ENCODE data around the gene FAM111B. TPM values are rescaled to one million over a fixed set of nuclear protein-coding genes. Genes with fewer than 3 reads are reported as not detected.
A peak's percentile ranks its signal among the peaks of the same experiment; 100 is the strongest.
"Not testable (repeated sequence)": the region's sequence is repeated elsewhere in the genome, so short reads cannot be mapped to it uniquely, and the experiment has no call there.

The FAM111B gene
- total and polyA plus RNA-seq, 11 donors = 0.18 to 4.8 (median 0.41) TPM; not detected in 4

DNA sequence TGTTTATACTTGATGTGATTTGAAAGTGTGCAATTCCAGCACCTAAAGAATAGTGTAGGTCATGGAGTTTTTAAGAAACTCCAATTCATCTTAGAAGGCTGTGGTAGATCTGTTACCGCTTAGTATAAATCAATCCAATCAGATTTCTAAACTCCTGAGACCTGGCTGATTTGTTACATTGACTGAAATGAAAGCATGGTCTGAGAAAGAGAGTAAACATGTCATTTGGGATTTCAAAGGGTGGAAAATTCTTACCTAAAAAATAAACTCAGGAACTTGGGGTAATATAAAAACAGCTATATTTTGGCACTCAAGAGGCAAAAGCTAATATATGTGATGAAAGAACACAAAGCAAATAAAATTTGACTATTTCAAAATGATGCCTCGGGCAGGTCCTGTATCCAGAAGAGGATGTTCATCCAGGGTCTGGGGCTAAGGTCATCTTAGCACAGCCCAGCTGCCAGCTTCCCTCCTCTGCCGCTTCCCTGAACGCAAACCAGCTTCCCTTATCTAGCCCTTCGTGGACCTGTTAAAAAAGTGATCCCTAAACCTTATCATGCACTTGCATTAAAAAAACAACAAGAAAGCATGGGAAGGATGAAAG is 11.0 kb upstream of the FAM111B start:
- intact Hi-C loops (cut with DNase I) = loop anchor here in 7 of 10 donors (2.0 to 10.0 kb wide), 4 partner anchors 41 to 61 kb away; no protein-coding TSS in a partner anchor
- not testable (repeated sequence) for H3K4me3 ChIP-seq, H3K9me3 ChIP-seq, ATAC-seq, H3K27ac ChIP-seq, DNase-seq, H3K4me1 ChIP-seq, H3K36me3 ChIP-seq
- WGBS, 4 donors = 53 to 56% (median 55%) methylated on average over 5 of the region's 5 CpGs
- peaks cover 0 to 31% (median 2%) of the 10 kb centered on the region in 9 donors for H3K27me3 ChIP-seq

DNA sequence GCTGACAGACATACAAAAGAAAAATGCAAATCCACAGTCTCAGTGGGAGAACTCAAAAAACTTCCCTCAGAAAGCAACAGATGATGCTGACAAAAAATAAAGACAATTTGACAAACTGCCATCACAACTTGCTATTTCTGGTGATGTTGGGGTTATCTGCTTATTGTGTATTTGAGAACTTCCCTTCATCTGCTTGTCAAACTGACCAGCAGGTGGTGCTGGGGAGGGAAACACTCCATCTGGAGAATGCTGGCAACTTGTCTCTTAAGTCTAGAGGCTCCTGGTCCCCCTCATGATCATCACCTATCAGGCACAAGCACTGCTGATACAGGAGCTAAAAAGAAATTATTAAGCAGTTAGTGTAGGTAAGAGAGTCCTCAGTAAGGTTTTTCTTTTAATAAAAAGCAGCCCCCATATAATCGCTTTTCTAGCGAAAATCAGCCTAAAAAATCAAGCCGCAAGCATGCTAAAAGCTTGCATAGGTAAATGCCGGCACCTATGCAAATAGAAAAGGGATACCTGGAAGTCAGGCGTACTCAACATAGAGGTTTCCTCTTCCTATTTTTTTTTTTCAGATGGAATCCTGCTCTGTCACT is 9.8 kb upstream of the FAM111B start:
- DNase-seq (peak in 3 of 5 donors; percentile 42 to 54 (median 45)), ATAC-seq (no peak)
- intact Hi-C loops (cut with DNase I) = loop anchor here in 7 of 10 donors (2.0 to 10.0 kb wide), 4 partner anchors 40 to 60 kb away; no protein-coding TSS in a partner anchor
- no peaks in the 10 kb centered on the region for H3K9me3 ChIP-seq
- H3K36me3 ChIP-seq = no peaks in the 10 kb centered on the region
- H3K4me1 ChIP-seq = peaks cover 0 to 6% (median 0%) of the 10 kb centered on the region in 12 donors
- no peak for TF ChIP-seq POLR2A (IDR thresholded peaks at IDR 0.05)
- TF ChIP-seq, protein P1, sequence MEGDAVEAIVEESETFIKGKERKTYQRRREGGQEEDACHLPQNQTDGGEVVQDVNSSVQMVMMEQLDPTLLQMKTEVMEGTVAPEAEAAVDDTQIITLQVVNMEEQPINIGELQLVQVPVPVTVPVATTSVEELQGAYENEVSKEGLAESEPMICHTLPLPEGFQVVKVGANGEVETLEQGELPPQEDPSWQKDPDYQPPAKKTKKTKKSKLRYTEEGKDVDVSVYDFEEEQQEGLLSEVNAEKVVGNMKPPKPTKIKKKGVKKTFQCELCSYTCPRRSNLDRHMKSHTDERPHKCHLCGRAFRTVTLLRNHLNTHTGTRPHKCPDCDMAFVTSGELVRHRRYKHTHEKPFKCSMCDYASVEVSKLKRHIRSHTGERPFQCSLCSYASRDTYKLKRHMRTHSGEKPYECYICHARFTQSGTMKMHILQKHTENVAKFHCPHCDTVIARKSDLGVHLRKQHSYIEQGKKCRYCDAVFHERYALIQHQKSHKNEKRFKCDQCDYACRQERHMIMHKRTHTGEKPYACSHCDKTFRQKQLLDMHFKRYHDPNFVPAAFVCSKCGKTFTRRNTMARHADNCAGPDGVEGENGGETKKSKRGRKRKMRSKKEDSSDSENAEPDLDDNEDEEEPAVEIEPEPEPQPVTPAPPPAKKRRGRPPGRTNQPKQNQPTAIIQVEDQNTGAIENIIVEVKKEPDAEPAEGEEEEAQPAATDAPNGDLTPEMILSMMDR (IDR thresholded peaks at IDR 0.05) = peak; percentile 40 to 73 (median 60)
- whole genome bisulfite sequencing, 4 donors = 89 to 94% (median 91%) methylated on average over 5 of the region's 5 CpGs
- no peak overlapping the region for H3K4me3 ChIP-seq
- H3K27ac ChIP-seq = no peak overlapping the region
- peaks cover 0 to 38% (median 11%) of the 10 kb centered on the region in 9 donors for H3K27me3 ChIP-seq

DNA sequence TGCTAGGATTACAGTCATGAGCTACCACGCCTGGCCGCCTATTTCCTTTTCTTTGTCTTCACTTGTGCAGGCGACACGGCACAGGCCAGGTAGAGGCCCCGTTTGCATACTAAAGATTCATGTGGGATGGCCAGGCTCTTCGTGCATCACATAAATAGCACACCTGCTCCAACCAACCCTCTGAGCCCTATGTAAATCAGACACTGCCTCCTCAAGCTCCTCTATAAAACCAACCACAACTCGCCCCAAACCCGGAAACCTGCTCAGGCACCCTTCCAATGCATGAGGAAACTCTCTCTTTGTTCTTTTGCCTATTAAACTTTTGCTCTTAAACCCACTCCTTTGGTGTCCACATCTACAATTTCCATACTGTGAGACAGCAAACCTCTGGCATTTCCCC is 9.1 kb upstream of the FAM111B start:
- not testable (repeated sequence) for H3K27ac ChIP-seq, H3K9me3 ChIP-seq, H3K4me3 ChIP-seq, DNase-seq, ATAC-seq, H3K4me1 ChIP-seq, H3K36me3 ChIP-seq
- peaks cover 0 to 45% (median 11%) of the 10 kb centered on the region in 9 donors for H3K27me3 ChIP-seq
- intact Hi-C loops (cut with DNase I) = loop anchor here in 7 of 10 donors (2.0 to 10.0 kb wide), 4 partner anchors 39 to 59 kb away; no protein-coding TSS in a partner anchor
- WGBS, 4 donors = 81 to 89% (median 84%) methylated on average over 8 of the region's 8 CpGs

DNA sequence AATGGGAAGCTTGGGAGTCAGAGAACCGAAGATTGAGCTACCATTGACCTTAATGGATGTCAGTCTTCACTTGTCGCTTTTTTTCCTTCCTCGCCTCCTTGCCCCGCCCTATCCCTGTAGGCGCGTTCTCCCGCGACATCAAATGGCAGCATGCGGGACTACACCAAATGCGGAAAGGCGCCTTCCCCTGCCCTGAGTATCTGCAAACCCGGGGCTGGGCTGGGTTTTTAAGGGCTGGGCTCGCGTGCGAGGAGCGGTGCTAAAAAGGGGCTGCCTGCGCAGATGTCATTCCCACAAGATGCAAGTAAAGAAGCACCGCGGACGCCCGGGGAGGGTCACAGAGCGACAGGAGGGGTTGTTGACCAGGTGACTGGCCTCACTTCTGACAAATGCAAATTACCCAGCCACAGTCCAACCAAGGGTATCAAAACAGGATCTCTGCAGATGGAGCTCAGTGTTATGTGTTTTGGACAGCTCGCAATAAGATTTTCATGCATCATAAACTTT is 4.7 kb upstream of the FAM111B start:
- TF ChIP-seq, protein P1 (IDR thresholded peaks at IDR 0.05) = peak in 7 of 12 donors; percentile 7 to 28 (median 19)
- TF ChIP-seq POLR2A (IDR thresholded peaks at IDR 0.05) = no peak
- intact Hi-C loops (cut with DNase I) = loop anchor here in 1 of 10 donors (5.0 kb wide), 2 partner anchors 35 to 55 kb away; no protein-coding TSS in a partner anchor
- ATAC-seq = peak in 1 of 4 donors; percentile 44
- DNase-seq = peak; percentile 22 to 68 (median 38)
- Histone ChIP-seq H3K4me1 (peaks cover 0 to 17% (median 6%) of the 10 kb centered on the region in 12 donors), H3K36me3 (no peaks in the 10 kb centered on the region), H3K27me3 (peaks cover 0 to 43% (median 19%) of the 10 kb centered on the region in 9 donors), H3K27ac (no peak overlapping the region), H3K4me3 (peak overlapping the region in 9 of 12 donors; percentile 1 to 54 (median 17)), H3K9me3 (no peaks in the 10 kb centered on the region)
- WGBS, 4 donors = 8 to 11% (median 9%) methylated on average over 23 of the region's 23 CpGs

DNA sequence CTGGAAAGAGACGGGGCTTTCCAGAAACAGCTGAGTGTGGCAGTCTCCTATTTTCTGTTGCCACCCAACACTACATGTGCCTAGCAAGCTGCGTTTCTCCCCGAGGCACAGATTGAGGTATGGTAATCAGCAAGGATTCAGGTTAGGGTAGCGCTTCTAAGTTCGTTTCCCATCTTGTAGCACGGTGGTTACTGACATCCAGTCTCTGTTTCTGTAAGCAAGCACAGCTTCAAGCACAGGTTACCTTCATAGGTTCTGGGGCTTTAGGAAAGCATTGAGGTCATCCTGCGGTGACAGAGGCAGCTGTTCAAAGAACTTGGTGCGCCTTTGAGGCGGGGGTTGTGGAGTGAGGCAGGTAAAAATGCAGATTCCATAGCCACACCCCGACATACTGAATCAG is 684 bp downstream of the FAM111B start:
- intact Hi-C loops (cut with DNase I); H3K36me3 ChIP-seq; H3K27ac ChIP-seq; H3K9me3 ChIP-seq; ATAC-seq; DNase-seq: not testable (repeated sequence)
- 26 to 33% (median 30%) methylated on average over 10 of the region's 10 CpGs for WGBS, 4 donors
- peaks cover 0 to 15% (median under 1%) of the 10 kb centered on the region in 9 donors for H3K27me3 ChIP-seq
- peaks cover 0 to 30% (median 6%) of the 10 kb centered on the region in 12 donors for H3K4me1 ChIP-seq
- peak overlapping the region in 3 of 12 donors; percentile 49 to 67 (median 65) for H3K4me3 ChIP-seq
